Mucosa of descending colon (tissue), 3 donors: ENCODE results near the gene SETX. TPM values are rescaled to one million over a fixed set of nuclear protein-coding genes. Genes with fewer than 3 reads are reported as not detected.

Experiments
- ATAC-seq: fragments of 200-7000 bp; cut with Tn5 transposase; one replicate; pipeline ENCODE4 v1.9.1; 2020; ENCODE audit warnings: mild to moderate bottlenecking, moderate library complexity
- DNase-seq, 3 donors: peaks; one replicate each; pipeline ENCODE4 v3.0.0-alpha.2; 2020
- H3K36me3 ChIP-seq: fragments of 200-600 bp; one replicate; pipeline ENCODE4 v1.8.0; 2021; ENCODE audit warnings: low read depth, mild to moderate bottlenecking
- H3K4me1 ChIP-seq: fragments of 200-600 bp; one replicate; pipeline ENCODE4 v1.8.0; 2021; ENCODE audit warnings: low read depth, mild to moderate bottlenecking
- H3K4me3 ChIP-seq: fragments of 200-600 bp; one replicate; pipeline ENCODE4 v1.8.0; 2021; ENCODE audit warnings: mild to moderate bottlenecking
- H3K9me3 ChIP-seq: fragments of 200-600 bp; one replicate; pipeline ENCODE4 v1.8.0; 2021; ENCODE audit warnings: mild to moderate bottlenecking
- CTCF ChIP-seq: fragments of 200-600 bp; IDR thresholded peaks from one replicate; pipeline ENCODE4 v1.8.0; 2022; ENCODE audit warnings: antibody characterized with exemption, mild to moderate bottlenecking
- intact Hi-C, 2 donors: fragments of 100-400 bp; cut with DNase I in 1 of 2; cut with micrococcal nuclease in 1 of 2; formaldehyde crosslinking; loops; one replicate each; pipeline versions ENCODE4 v1.11.0 to v1.11.1; 2022; cut with DNase I, micrococcal nuclease
- total RNA-seq, 3 donors: library from RNA; stranded (reverse); fragmentation: NEBNext Ultra II Directional in 2 of 3; extraction: Animal tissue kit (Norgen Biotek cat#: 25700) in 2 of 3; gene quantifications; one replicate each; pipeline versions ENCODE4 v1.2.1 to v1.2.4, GENCODE V29; 2021 to 2023
- donor health status: DM: no; HTN: no; CAD: no; lungs with moderate emphysema.
- donor health status: DM: no; HTN: no; CAD: no.
- donor health status: DM: no; HTN: yes; CAD: no.

Gene SETX
- total RNA-seq, 3 donors from 2014 or later = 35.4 to 54.2 (median 38.7) TPM

GRCh38 chr9:132293145-132293721 lies 61.6 kb downstream of the SETX start:
- no peak for ATAC-seq
- TF ChIP-seq CTCF = no peak
- no peak overlapping the region for H3K4me3 ChIP-seq
- DNase-seq = no peak
- no peaks in the 10 kb centered on the region for H3K4me1 ChIP-seq
- intact Hi-C loops = no loop called here
- no peaks in the 10 kb centered on the region for H3K9me3 ChIP-seq
- H3K36me3 ChIP-seq = peaks cover 13% of the 10 kb centered on the region

- intact Hi-C loops = no loop called here
- Histone ChIP-seq H3K9me3 (no peaks in the 10 kb centered on the region), H3K4me3 (no peak overlapping the region), H3K36me3 (no peaks in the 10 kb centered on the region), H3K4me1 (no peaks in the 10 kb centered on the region)
- no peak for DNase-seq
- TF ChIP-seq CTCF = no peak
- no peak for ATAC-seq
These were observed 65.8 kb downstream of the SETX start for GRCh38 chr9:132288966-132289365.

- Histone ChIP-seq H3K9me3 (no peaks in the 10 kb centered on the region), H3K36me3 (no peaks in the 10 kb centered on the region), H3K4me3 (no peak overlapping the region), H3K4me1 (no peaks in the 10 kb centered on the region)
- TF ChIP-seq CTCF = no peak
- ATAC-seq (no peak), DNase-seq (no peak)
- intact Hi-C loops = no loop called here
These were observed 66.4 kb downstream of the SETX start for GRCh38 chr9:132288361-132288760.

GRCh38 chr9:132287256-132287760 lies 67.5 kb downstream of the SETX start:
- intact Hi-C loops = no loop called here
- H3K9me3 ChIP-seq = no peaks in the 10 kb centered on the region
- no peaks in the 10 kb centered on the region for H3K4me1 ChIP-seq
- no peak for DNase-seq
- no peak for ATAC-seq
- no peaks in the 10 kb centered on the region for H3K36me3 ChIP-seq
- H3K4me3 ChIP-seq = no peak overlapping the region
- TF ChIP-seq CTCF = no peak

GRCh38 chr9:132283863-132284262 lies 70.9 kb downstream of the SETX start:
- Histone ChIP-seq H3K9me3 (no peaks in the 10 kb centered on the region), H3K4me1 (no peaks in the 10 kb centered on the region), H3K36me3 (peaks cover 2% of the 10 kb centered on the region), H3K4me3 (no peak overlapping the region)
- intact Hi-C loops = no loop called here
- DNase-seq (no peak), ATAC-seq (no peak)
- no peak for TF ChIP-seq CTCF

GRCh38 chr9:132283165-132283564 lies 71.6 kb downstream of the SETX start:
- Histone ChIP-seq H3K36me3 (peaks cover 9% of the 10 kb centered on the region), H3K9me3 (no peaks in the 10 kb centered on the region), H3K4me1 (no peaks in the 10 kb centered on the region), H3K4me3 (no peak overlapping the region)
- ATAC-seq = no peak
- no peak for TF ChIP-seq CTCF
- intact Hi-C loops = no loop called here
- DNase-seq = no peak
